Measurements from ENCODE around the gene IFFO2. TPM values are rescaled to one million over a fixed set of nuclear protein-coding genes. Genes with fewer than 3 reads are reported as not detected.
"Not testable (repeated sequence)": the region's sequence is repeated elsewhere in the genome, so short reads cannot be mapped to it uniquely, and the experiment has no call there.

IFFO2 gene
- total RNA-seq, 1 donor from 2014 or later = 5.0 TPM

- DNase-seq = no peak
- no peak for ATAC-seq
- intact Hi-C loops (cut with micrococcal nuclease) = no loop called here
These were observed 84.3 kb downstream of the IFFO2 start for GRCh38 chr1:18872071-18872611.

GRCh38 chr1:18871401-18872070, 84.9 kb downstream of the IFFO2 start:
- intact Hi-C loops (cut with micrococcal nuclease) = no loop called here
- DNase-seq = no peak

GRCh38 chr1:18870957-18871356, 85.5 kb downstream of the IFFO2 start:
- DNase-seq (no peak), ATAC-seq (no peak)
- intact Hi-C loops (cut with micrococcal nuclease) = no loop called here

More at GRCh38 chr1:18871401-18872070, 84.9 kb downstream of the IFFO2 start:
- no peak for ATAC-seq

GRCh38 chr1:18870595-18870865, 85.9 kb downstream of the IFFO2 start:
- intact Hi-C loops (cut with micrococcal nuclease); DNase-seq; ATAC-seq: not testable (repeated sequence)

GRCh38 chr1:18869847-18870594, 86.5 kb downstream of the IFFO2 start:
- intact Hi-C loops (cut with micrococcal nuclease) = no loop called here
- DNase-seq (no peak), ATAC-seq (no peak)

- DNase-seq = no peak
- intact Hi-C loops (cut with micrococcal nuclease) = no loop called here
These were observed 87.6 kb downstream of the IFFO2 start for GRCh38 chr1:18868801-18869424.

GRCh38 chr1:18868354-18868753, 88.1 kb downstream of the IFFO2 start:
- intact Hi-C loops (cut with micrococcal nuclease) = no loop called here
- DNase-seq = no peak
- ATAC-seq = no peak

More at GRCh38 chr1:18868801-18869424, 87.6 kb downstream of the IFFO2 start:
- no peak for ATAC-seq

- no peak for ATAC-seq
- no peak for DNase-seq
- intact Hi-C loops (cut with micrococcal nuclease) = no loop called here
These were observed 89.6 kb downstream of the IFFO2 start for GRCh38 chr1:18866846-18867245.

GRCh38 chr1:18866314-18866713, 90.2 kb downstream of the IFFO2 start:
- ATAC-seq (no peak), DNase-seq (no peak)
- intact Hi-C loops (cut with micrococcal nuclease) = no loop called here

- intact Hi-C loops (cut with micrococcal nuclease) = no loop called here
- no peak for DNase-seq
- no peak for ATAC-seq
These were observed 91.3 kb downstream of the IFFO2 start for GRCh38 chr1:18865176-18865575.

GRCh38 chr1:18861590-18861989, 94.9 kb downstream of the IFFO2 start:
- no peak for DNase-seq
- no peak for ATAC-seq
- intact Hi-C loops (cut with micrococcal nuclease) = no loop called here

- intact Hi-C loops (cut with micrococcal nuclease) = no loop called here
- ATAC-seq (no peak), DNase-seq (no peak)
These were observed 95.4 kb downstream of the IFFO2 start for GRCh38 chr1:18861082-18861481.

GRCh38 chr1:18859560-18859959, 96.9 kb downstream of the IFFO2 start, which contains the start of gene TAS1R2:
TSS of gene TAS1R2 (minus strand) at chr1:18859660. CDS start at chr1:18859660, 0 bp downstream.
- intact Hi-C loops (cut with micrococcal nuclease) = no loop called here
- ATAC-seq (no peak), DNase-seq (no peak)

- no peak for DNase-seq
- ATAC-seq = no peak
- intact Hi-C loops (cut with micrococcal nuclease) = no loop called here
These were observed 98.3 kb downstream of the IFFO2 start for GRCh38 chr1:18858070-18858688.

GRCh38 chr1:18856435-18856834, 100.0 kb downstream of the IFFO2 start:
- intact Hi-C loops (cut with micrococcal nuclease) = no loop called here
- no peak for ATAC-seq
- no peak for DNase-seq

GRCh38 chr1:18855573-18855972, 100.9 kb downstream of the IFFO2 start:
- DNase-seq (no peak), ATAC-seq (no peak)
- intact Hi-C loops (cut with micrococcal nuclease) = no loop called here

GRCh38 chr1:18854331-18855025, 102.0 kb downstream of the IFFO2 start:
- intact Hi-C loops (cut with micrococcal nuclease) = no loop called here
- DNase-seq (no peak), ATAC-seq (no peak)

Data from left ventricle myocardium superior (tissue), 1 donor.